ENCODE measurements around the gene RPP25.

The RPP25 gene

GRCh38 chr15:74997141-74997540 is 40.6 kb upstream of the RPP25 start:
- Histone ChIP-seq H3K27ac (replicated peaks; ENCODE audit: low read length) (no peak overlapping the region), H3K18ac (ENCODE audit: low read length) (no peak overlapping the region), H3K9me3 (replicated peaks in 1 of 2; ENCODE audit: control insufficient read depth in 2 of 2, insufficient read depth in 1 of 2, low read depth in 1 of 2, low read length in 2 of 2) (peaks cover 0 to 8% of the 10 kb centered on the region in 2 donors), H2BK120ac (ENCODE audit: low read depth, low read length) (no peak overlapping the region), H3K4ac (ENCODE audit: low read length) (no peak overlapping the region), H4K8ac (ENCODE audit: low read depth, low read length) (no peak overlapping the region), H2AK5ac (ENCODE audit: low read depth, low read length) (no peak overlapping the region), H2BK12ac (ENCODE audit: low read length) (no peak overlapping the region), H3K4me2 (ENCODE audit: insufficient read depth, low read length, poor library complexity, severe bottlenecking) (no peak overlapping the region), H3K79me1 (ENCODE audit: low read depth, low read length) (no peaks in the 10 kb centered on the region), H3K14ac (ENCODE audit: low read length) (no peak overlapping the region), H3K9ac (ENCODE audit: low read depth, low read length, poor library complexity) (no peak overlapping the region), H2AFZ (ENCODE audit: low read length) (no peak overlapping the region), H3K23ac (ENCODE audit: low read depth, low read length, poor library complexity) (no peak overlapping the region), H3K36me3 (replicated peaks in 1 of 2; ENCODE audit: control insufficient read depth in 2 of 2, insufficient read depth in 2 of 2, low read length in 2 of 2) (no peaks in the 10 kb centered on the region), H3K4me1 (ENCODE audit: control insufficient read depth in 2 of 2, insufficient read depth in 1 of 2, low read depth in 1 of 2, low read length in 2 of 2) (peaks cover 2 to 6% of the 10 kb centered on the region in 2 donors), H3K4me3 (ENCODE audit: low read length in 2 of 2) (no peak overlapping the region), H2BK15ac (ENCODE audit: low read length) (no peak overlapping the region), H2BK5ac (ENCODE audit: low read length) (no peak overlapping the region), H3K27me3 (ENCODE audit: control insufficient read depth in 3 of 3, insufficient read depth in 3 of 3, low read depth in 1 of 3, low read length in 3 of 3) (peaks cover 0 to 14% (median 0%) of the 10 kb centered on the region in 3 experiments), H4K91ac (ENCODE audit: low read depth, low read length, poor library complexity) (no peak overlapping the region)
- no CpG with 5 or more reads among the region's 4 CpGs for WGBS, 2 donors (ENCODE audit: extremely low coverage in 2 of 2, insufficient read length in 2 of 2, insufficient replicate concordance in 1 of 2)
- DNase-seq (ENCODE audit: low spot score), result no peak

GRCh38 chr15:74995779-74996765 is 39.5 kb upstream of the RPP25 start:
- Histone ChIP-seq H4K91ac (ENCODE audit: low read depth, low read length, poor library complexity) (no peak overlapping the region), H3K4me1 (ENCODE audit: control insufficient read depth in 2 of 2, insufficient read depth in 1 of 2, low read depth in 1 of 2, low read length in 2 of 2) (peaks cover 2 to 6% of the 10 kb centered on the region in 2 donors), H3K27me3 (ENCODE audit: control insufficient read depth in 3 of 3, insufficient read depth in 3 of 3, low read depth in 1 of 3, low read length in 3 of 3) (peaks cover 0 to 14% (median 0%) of the 10 kb centered on the region in 3 experiments), H3K4me2 (ENCODE audit: insufficient read depth, low read length, poor library complexity, severe bottlenecking) (peak overlapping the region; percentile 89), H3K9ac (ENCODE audit: low read depth, low read length, poor library complexity) (peak overlapping the region; percentile 91), H2AK5ac (ENCODE audit: low read depth, low read length) (no peak overlapping the region), H3K18ac (ENCODE audit: low read length) (peak overlapping the region; percentile 89), H2BK5ac (ENCODE audit: low read length) (no peak overlapping the region), H2AFZ (ENCODE audit: low read length) (peak overlapping the region; percentile 98), H2BK120ac (ENCODE audit: low read depth, low read length) (no peak overlapping the region), H2BK15ac (ENCODE audit: low read length) (no peak overlapping the region), H3K36me3 (replicated peaks in 1 of 2; ENCODE audit: control insufficient read depth in 2 of 2, insufficient read depth in 2 of 2, low read length in 2 of 2) (no peaks in the 10 kb centered on the region), H2BK12ac (ENCODE audit: low read length) (no peak overlapping the region), H3K4ac (ENCODE audit: low read length) (no peak overlapping the region), H3K79me1 (ENCODE audit: low read depth, low read length) (no peaks in the 10 kb centered on the region), H3K23ac (ENCODE audit: low read depth, low read length, poor library complexity) (peak overlapping the region; percentile 90), H3K14ac (ENCODE audit: low read length) (peak overlapping the region; percentile 87), H3K9me3 (replicated peaks in 1 of 2; ENCODE audit: control insufficient read depth in 2 of 2, insufficient read depth in 1 of 2, low read depth in 1 of 2, low read length in 2 of 2) (peaks cover 0 to 8% of the 10 kb centered on the region in 2 donors), H3K27ac (replicated peaks; ENCODE audit: low read length) (no peak overlapping the region), H4K8ac (ENCODE audit: low read depth, low read length) (no peak overlapping the region), H3K4me3 (ENCODE audit: low read length in 2 of 2) (peak overlapping the region; percentile 93 to 95)
- peak; percentile 35 for DNase-seq (ENCODE audit: low spot score)
- no CpG with 5 or more reads among the region's 42 CpGs for WGBS, 2 donors (ENCODE audit: extremely low coverage in 2 of 2, insufficient read length in 2 of 2, insufficient replicate concordance in 1 of 2)

- H2AFZ ChIP-seq (ENCODE audit: low read length), result peak within 1 kb of the TSS; percentile 98
- peak within 1 kb of the TSS; percentile 89 for H3K18ac ChIP-seq (ENCODE audit: low read length)
- peaks cover 0 to 14% (median 0%) of the 10 kb centered on the region in 3 experiments for H3K27me3 ChIP-seq (ENCODE audit: control insufficient read depth in 3 of 3, insufficient read depth in 3 of 3, low read depth in 1 of 3, low read length in 3 of 3)
- H3K36me3 ChIP-seq (replicated peaks in 1 of 2; ENCODE audit: control insufficient read depth in 2 of 2, insufficient read depth in 2 of 2, low read length in 2 of 2), result no peaks in the 10 kb centered on the region
- H3K9ac ChIP-seq (ENCODE audit: low read depth, low read length, poor library complexity), result peak within 1 kb of the TSS; percentile 91
- H3K79me1 ChIP-seq (ENCODE audit: low read depth, low read length), result no peaks in the 10 kb centered on the region
- H3K23ac ChIP-seq (ENCODE audit: low read depth, low read length, poor library complexity), result peak within 1 kb of the TSS; percentile 90
- no peak within 1 kb of the TSS for H2BK5ac ChIP-seq (ENCODE audit: low read length)
- H3K4me1 ChIP-seq (ENCODE audit: control insufficient read depth in 2 of 2, insufficient read depth in 1 of 2, low read depth in 1 of 2, low read length in 2 of 2), result peaks cover 2 to 6% of the 10 kb centered on the region in 2 donors
- H3K9me3 ChIP-seq (replicated peaks in 1 of 2; ENCODE audit: control insufficient read depth in 2 of 2, insufficient read depth in 1 of 2, low read depth in 1 of 2, low read length in 2 of 2), result peaks cover 0 to 8% of the 10 kb centered on the region in 2 donors
- H2BK15ac ChIP-seq (ENCODE audit: low read length), result no peak within 1 kb of the TSS
- no peak within 1 kb of the TSS for H4K91ac ChIP-seq (ENCODE audit: low read depth, low read length, poor library complexity)
- H3K14ac ChIP-seq (ENCODE audit: low read length), result peak within 1 kb of the TSS; percentile 87
- H3K4me3 ChIP-seq (ENCODE audit: low read length in 2 of 2), result peak within 1 kb of the TSS; percentile 93 to 95
- H3K4me2 ChIP-seq (ENCODE audit: insufficient read depth, low read length, poor library complexity, severe bottlenecking), result peak within 1 kb of the TSS; percentile 89
- H3K4ac ChIP-seq (ENCODE audit: low read length), result no peak within 1 kb of the TSS
- WGBS, 2 donors (ENCODE audit: extremely low coverage in 2 of 2, insufficient read length in 2 of 2, insufficient replicate concordance in 1 of 2), result no CpG with 5 or more reads among the region's 58 CpGs
- H2BK12ac ChIP-seq (ENCODE audit: low read length), result no peak within 1 kb of the TSS
- no peak within 1 kb of the TSS for H2AK5ac ChIP-seq (ENCODE audit: low read depth, low read length)
- H2BK120ac ChIP-seq (ENCODE audit: low read depth, low read length), result no peak within 1 kb of the TSS
- H3K27ac ChIP-seq (replicated peaks; ENCODE audit: low read length), result no peak within 1 kb of the TSS
- peak; percentile 96 for DNase-seq (ENCODE audit: low spot score)
- H4K8ac ChIP-seq (ENCODE audit: low read depth, low read length), result no peak within 1 kb of the TSS
Measured at GRCh38 chr15:74995182-74995778, 38.7 kb upstream of the RPP25 start, which contains the start of gene SCAMP5. Gene SCAMP5 (plus strand): TSS chr15:74995563. CDS start chr15:75011840, 16,277 bp downstream.

- no CpG with 5 or more reads among the region's 5 CpGs for WGBS, 2 donors (ENCODE audit: extremely low coverage in 2 of 2, insufficient read length in 2 of 2, insufficient replicate concordance in 1 of 2)
- Histone ChIP-seq H3K27ac (replicated peaks; ENCODE audit: low read length) (no peak overlapping the region), H3K14ac (ENCODE audit: low read length) (no peak overlapping the region)
Measured at GRCh38 chr15:74994685-74995084, 38.1 kb upstream of the RPP25 start.

More at GRCh38 chr15:74994685-74995084, 38.1 kb upstream of the RPP25 start:
- Histone ChIP-seq H2AFZ (ENCODE audit: low read length) (peak overlapping the region; percentile 98), H4K8ac (ENCODE audit: low read depth, low read length) (no peak overlapping the region), H2BK15ac (ENCODE audit: low read length) (no peak overlapping the region), H3K4me2 (ENCODE audit: insufficient read depth, low read length, poor library complexity, severe bottlenecking) (no peak overlapping the region), H2BK5ac (ENCODE audit: low read length) (no peak overlapping the region), H3K9ac (ENCODE audit: low read depth, low read length, poor library complexity) (no peak overlapping the region), H3K36me3 (replicated peaks in 1 of 2; ENCODE audit: control insufficient read depth in 2 of 2, insufficient read depth in 2 of 2, low read length in 2 of 2) (no peaks in the 10 kb centered on the region), H3K9me3 (replicated peaks in 1 of 2; ENCODE audit: control insufficient read depth in 2 of 2, insufficient read depth in 1 of 2, low read depth in 1 of 2, low read length in 2 of 2) (peaks cover 0 to 8% of the 10 kb centered on the region in 2 donors), H3K79me1 (ENCODE audit: low read depth, low read length) (no peaks in the 10 kb centered on the region), H3K4me1 (ENCODE audit: control insufficient read depth in 2 of 2, insufficient read depth in 1 of 2, low read depth in 1 of 2, low read length in 2 of 2) (peaks cover 2 to 6% of the 10 kb centered on the region in 2 donors), H2BK12ac (ENCODE audit: low read length) (no peak overlapping the region), H3K27me3 (ENCODE audit: control insufficient read depth in 3 of 3, insufficient read depth in 3 of 3, low read depth in 1 of 3, low read length in 3 of 3) (peaks cover 0 to 14% (median 0%) of the 10 kb centered on the region in 3 experiments), H4K91ac (ENCODE audit: low read depth, low read length, poor library complexity) (no peak overlapping the region), H3K23ac (ENCODE audit: low read depth, low read length, poor library complexity) (no peak overlapping the region), H2BK120ac (ENCODE audit: low read depth, low read length) (no peak overlapping the region), H3K4me3 (ENCODE audit: low read length in 2 of 2) (peak overlapping the region in 1 of 2 donors; percentile 93), H3K18ac (ENCODE audit: low read length) (no peak overlapping the region), H2AK5ac (ENCODE audit: low read depth, low read length) (no peak overlapping the region), H3K4ac (ENCODE audit: low read length) (no peak overlapping the region)
- no peak for DNase-seq (ENCODE audit: low spot score)
